GM21723 (cell line): ENCODE results near the gene SLC16A9.
"Not testable (repeated sequence)": the region's sequence is repeated elsewhere in the genome, so short reads cannot be mapped to it uniquely, and the experiment has no call there.

Experiments used
- ATAC-seq: cut with Tn5 transposase; IDR thresholded peaks from one replicate; pipeline ENCODE4 v1.9.1; 2021; ENCODE audit warnings: mild to moderate bottlenecking, moderate library complexity; ENCODE audit not compliant: unreplicated experiment

The SLC16A9 gene

GRCh38 chr10:59709395-59710125 is at the start of gene SLC16A9:
TSS of gene SLC16A9 (minus strand) at chr10:59709850. CDS start at chr10:59684291, 25,559 bp downstream.
- ATAC-seq: peak; percentile 90

- no peak for ATAC-seq
Measured at GRCh38 chr10:59757966-59758365, 48.3 kb upstream of the SLC16A9 start.

GRCh38 chr10:59754951-59755350 is 45.3 kb upstream of the SLC16A9 start:
- ATAC-seq: no peak

GRCh38 chr10:59753267-59753666 is 43.6 kb upstream of the SLC16A9 start, which contains the start of gene MRLN:
TSS of gene MRLN (minus strand) at chr10:59753455.
- no peak for ATAC-seq

GRCh38 chr10:59752278-59752940 is 42.8 kb upstream of the SLC16A9 start:
- ATAC-seq: no peak

- ATAC-seq: no peak
Measured at GRCh38 chr10:59750155-59750945, 40.7 kb upstream of the SLC16A9 start.

- peak; percentile 49 for ATAC-seq
Measured at GRCh38 chr10:59748834-59749233, 39.2 kb upstream of the SLC16A9 start.

- ATAC-seq: no peak
Measured at GRCh38 chr10:59745163-59745650, 35.6 kb upstream of the SLC16A9 start.

- ATAC-seq: not testable (repeated sequence)
Measured at GRCh38 chr10:59744762-59745161, 35.1 kb upstream of the SLC16A9 start.

- not testable (repeated sequence) for ATAC-seq
Measured at GRCh38 chr10:59744156-59744555, 34.5 kb upstream of the SLC16A9 start.

- ATAC-seq: no peak
Measured at GRCh38 chr10:59741583-59741982, 31.9 kb upstream of the SLC16A9 start.

GRCh38 chr10:59741048-59741447 is 31.4 kb upstream of the SLC16A9 start:
- no peak for ATAC-seq

GRCh38 chr10:59736749-59737148 is 27.1 kb upstream of the SLC16A9 start:
- ATAC-seq: no peak

GRCh38 chr10:59735296-59735695 is 25.6 kb upstream of the SLC16A9 start:
- no peak for ATAC-seq

- no peak for ATAC-seq
Measured at GRCh38 chr10:59734014-59734462, 24.4 kb upstream of the SLC16A9 start.

- ATAC-seq: not testable (repeated sequence)
Measured at GRCh38 chr10:59733321-59734013, 23.8 kb upstream of the SLC16A9 start.

GRCh38 chr10:59732849-59733248 is 23.2 kb upstream of the SLC16A9 start:
- ATAC-seq: not testable (repeated sequence)

- ATAC-seq: not testable (repeated sequence)
Measured at GRCh38 chr10:59729167-59729566, 19.5 kb upstream of the SLC16A9 start.

- ATAC-seq: no peak
Measured at GRCh38 chr10:59724098-59724938, 14.7 kb upstream of the SLC16A9 start.

GRCh38 chr10:59720377-59720776 is 10.7 kb upstream of the SLC16A9 start:
- ATAC-seq: no peak
